ENCODE measurements around the gene CSH1. TPM values are rescaled to one million over a fixed set of nuclear protein-coding genes. Genes with fewer than 3 reads are reported as not detected.

CSH1 gene
- total RNA-seq, 2 donors from 2014 or later, result not detected

GRCh38 chr17:63941751-63942150 lies 45.4 kb upstream of the CSH1 start:
- H3K36me3 ChIP-seq, result no peaks in the 10 kb centered on the region
- DNase-seq, result no peak
- intact Hi-C loops (cut with DNase I), result no loop called here

DNA sequence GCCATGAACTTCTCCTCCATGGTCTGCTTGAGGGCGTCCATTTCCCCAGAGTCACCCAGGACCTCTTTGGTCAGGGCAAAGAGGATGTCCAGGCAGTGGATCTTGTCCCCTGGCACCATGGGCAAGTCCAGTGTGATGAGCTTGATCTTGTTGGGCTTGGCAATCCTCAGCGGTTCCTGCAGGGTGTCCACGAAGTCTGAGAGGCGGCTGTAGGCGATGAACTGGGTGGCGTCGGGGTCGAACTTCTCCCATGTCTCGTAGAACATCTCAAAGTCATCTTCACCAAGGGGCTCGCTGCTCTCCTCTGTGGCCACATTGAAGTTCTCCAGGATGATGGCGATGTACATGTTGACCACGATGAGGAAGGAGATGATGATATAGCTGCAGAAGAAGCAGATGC lies 44.8 kb upstream of the CSH1 start:
- TF ChIP-seq, protein P1, sequence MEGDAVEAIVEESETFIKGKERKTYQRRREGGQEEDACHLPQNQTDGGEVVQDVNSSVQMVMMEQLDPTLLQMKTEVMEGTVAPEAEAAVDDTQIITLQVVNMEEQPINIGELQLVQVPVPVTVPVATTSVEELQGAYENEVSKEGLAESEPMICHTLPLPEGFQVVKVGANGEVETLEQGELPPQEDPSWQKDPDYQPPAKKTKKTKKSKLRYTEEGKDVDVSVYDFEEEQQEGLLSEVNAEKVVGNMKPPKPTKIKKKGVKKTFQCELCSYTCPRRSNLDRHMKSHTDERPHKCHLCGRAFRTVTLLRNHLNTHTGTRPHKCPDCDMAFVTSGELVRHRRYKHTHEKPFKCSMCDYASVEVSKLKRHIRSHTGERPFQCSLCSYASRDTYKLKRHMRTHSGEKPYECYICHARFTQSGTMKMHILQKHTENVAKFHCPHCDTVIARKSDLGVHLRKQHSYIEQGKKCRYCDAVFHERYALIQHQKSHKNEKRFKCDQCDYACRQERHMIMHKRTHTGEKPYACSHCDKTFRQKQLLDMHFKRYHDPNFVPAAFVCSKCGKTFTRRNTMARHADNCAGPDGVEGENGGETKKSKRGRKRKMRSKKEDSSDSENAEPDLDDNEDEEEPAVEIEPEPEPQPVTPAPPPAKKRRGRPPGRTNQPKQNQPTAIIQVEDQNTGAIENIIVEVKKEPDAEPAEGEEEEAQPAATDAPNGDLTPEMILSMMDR (IDR thresholded peaks at IDR 0.05), result no peak
- DNase-seq, result no peak
- H3K36me3 ChIP-seq, result no peaks in the 10 kb centered on the region
- H3K4me3 ChIP-seq, result no peak overlapping the region
- H3K9ac ChIP-seq (ENCODE audit: low read depth in 2 of 2, low read length in 2 of 2), result no peak overlapping the region
- no peaks in the 10 kb centered on the region for H3K27me3 ChIP-seq
- H3K27ac ChIP-seq, result no peak overlapping the region
- intact Hi-C loops (cut with DNase I), result no loop called here
- no peaks in the 10 kb centered on the region for H3K9me3 ChIP-seq
- H3K4me1 ChIP-seq, result no peaks in the 10 kb centered on the region

More at GRCh38 chr17:63941751-63942150, 45.4 kb upstream of the CSH1 start:
- H3K4me1 ChIP-seq, result no peaks in the 10 kb centered on the region
- H3K4me3 ChIP-seq, result no peak overlapping the region
- TF ChIP-seq, protein P1 (IDR thresholded peaks at IDR 0.05), result no peak
- no peak overlapping the region for H3K9ac ChIP-seq (ENCODE audit: low read depth in 2 of 2, low read length in 2 of 2)
- no peaks in the 10 kb centered on the region for H3K9me3 ChIP-seq
- no peaks in the 10 kb centered on the region for H3K27me3 ChIP-seq
- H3K27ac ChIP-seq, result no peak overlapping the region

GRCh38 chr17:63940584-63940983 lies 44.2 kb upstream of the CSH1 start:
- TF ChIP-seq, protein P1 (IDR thresholded peaks at IDR 0.05), result no peak
- no peak overlapping the region for H3K27ac ChIP-seq
- no peaks in the 10 kb centered on the region for H3K27me3 ChIP-seq
- no peaks in the 10 kb centered on the region for H3K9me3 ChIP-seq
- intact Hi-C loops (cut with DNase I), result no loop called here
- H3K9ac ChIP-seq (ENCODE audit: low read depth in 2 of 2, low read length in 2 of 2), result no peak overlapping the region
- no peak for DNase-seq
- H3K36me3 ChIP-seq, result no peaks in the 10 kb centered on the region
- H3K4me1 ChIP-seq, result no peaks in the 10 kb centered on the region
- no peak overlapping the region for H3K4me3 ChIP-seq

GRCh38 chr17:63939884-63940283 lies 43.5 kb upstream of the CSH1 start:
- no peak overlapping the region for H3K4me3 ChIP-seq
- H3K9me3 ChIP-seq, result no peaks in the 10 kb centered on the region
- H3K27ac ChIP-seq, result no peak overlapping the region
- H3K4me1 ChIP-seq, result no peaks in the 10 kb centered on the region
- H3K36me3 ChIP-seq, result no peaks in the 10 kb centered on the region
- TF ChIP-seq, protein P1 (IDR thresholded peaks at IDR 0.05), result no peak
- H3K9ac ChIP-seq (ENCODE audit: low read depth in 2 of 2, low read length in 2 of 2), result no peak overlapping the region
- no peaks in the 10 kb centered on the region for H3K27me3 ChIP-seq
- DNase-seq, result no peak
- intact Hi-C loops (cut with DNase I), result no loop called here

DNA sequence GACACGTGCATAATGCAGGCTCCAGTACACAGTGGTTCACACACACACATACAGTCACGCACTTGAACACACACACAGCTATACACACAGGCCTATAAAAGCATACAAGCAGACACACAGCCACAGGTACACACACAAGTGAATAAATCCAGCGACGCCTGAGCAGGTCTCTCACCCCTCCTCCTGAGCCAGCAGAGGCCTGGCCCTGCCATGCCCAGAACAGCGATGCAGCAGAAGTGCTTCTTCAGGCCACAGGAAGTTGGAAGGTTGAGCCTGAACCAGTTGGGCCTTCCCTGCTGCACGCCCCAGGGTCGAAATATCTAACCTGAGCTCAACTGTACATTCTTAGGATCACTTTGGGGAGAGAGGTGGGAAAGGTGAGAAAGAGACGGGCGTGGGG lies 43.0 kb upstream of the CSH1 start:
- H3K4me3 ChIP-seq, result no peak overlapping the region
- no peak for DNase-seq
- H3K27ac ChIP-seq, result no peak overlapping the region

More for the DNA sequence above, 43.0 kb upstream of the CSH1 start:
- Histone ChIP-seq H3K9me3 (no peaks in the 10 kb centered on the region), H3K4me1 (no peaks in the 10 kb centered on the region), H3K9ac (ENCODE audit: low read depth in 2 of 2, low read length in 2 of 2) (no peak overlapping the region), H3K27me3 (no peaks in the 10 kb centered on the region), H3K36me3 (no peaks in the 10 kb centered on the region)
- TF ChIP-seq, protein P1 (IDR thresholded peaks at IDR 0.05), result no peak
- intact Hi-C loops (cut with DNase I), result no loop called here

All from colonic mucosa (tissue), 4 donors.